ENCODE measurements around the gene FAM169A.
A peak's percentile ranks its signal among the peaks of the same experiment; 100 is the strongest.
"Not testable (repeated sequence)": the region's sequence is repeated elsewhere in the genome, so short reads cannot be mapped to it uniquely, and the experiment has no call there.

FAM169A gene

DNA sequence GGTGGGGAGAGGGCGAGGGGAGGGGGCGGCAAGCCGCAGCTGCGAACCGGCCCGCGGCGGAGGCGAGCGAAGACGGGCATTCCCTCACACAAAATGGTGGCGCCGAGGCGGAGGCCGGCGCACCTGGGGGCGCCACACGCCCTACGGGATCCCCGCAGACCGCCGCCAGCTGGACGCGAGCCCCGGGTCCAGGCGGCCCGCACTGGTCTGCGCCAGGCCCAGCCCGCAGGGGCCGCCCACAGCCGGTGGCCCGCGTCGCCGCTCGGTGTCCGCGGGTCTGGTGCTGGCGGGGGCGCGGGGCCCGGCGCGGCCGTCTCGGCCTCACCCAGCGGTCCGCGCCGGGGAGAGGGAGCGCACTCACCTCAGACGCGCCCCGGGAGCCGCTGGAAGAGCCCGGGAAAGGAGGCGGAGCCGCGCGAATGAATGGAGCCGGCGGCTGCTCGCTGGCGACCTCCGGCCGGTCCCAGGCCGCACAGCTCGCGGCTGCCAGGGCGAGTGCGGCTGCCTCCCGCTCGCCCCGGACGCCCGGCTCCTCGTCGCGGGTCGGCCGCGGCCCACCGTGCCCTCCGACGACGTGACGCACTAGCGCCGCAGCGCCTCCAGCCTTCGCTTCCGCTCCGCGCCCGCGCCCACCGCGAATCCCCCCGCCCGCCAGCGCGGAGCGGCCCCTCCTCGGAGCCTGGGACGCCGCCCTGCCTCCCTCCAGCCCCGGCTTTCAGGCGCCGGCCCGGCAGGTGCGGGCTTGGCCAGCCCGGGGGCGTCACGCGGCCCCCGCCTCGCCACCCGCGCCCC is at the start of gene FAM169A:
TSS of gene FAM169A (minus strand) at position 584 of the 792 bp plus-strand sequence. CDS start 24,711 bp downstream, outside the sequence.
- DNase-seq (ENCODE audit: low spot score) = peak; percentile 75
- POLR2A ChIA-PET (ENCODE audit: low non-redundant PET) = no interaction called here
- no peak for TF ChIP-seq CTCF (conservative IDR thresholded peaks at IDR 0.05; ENCODE audit: low read depth)
- CTCF ChIA-PET = interaction anchor here (0.7 kb wide), 1 partner anchor 18 kb away, joined by 3 read pairs; no protein-coding TSS in a partner anchor
- peak within 1 kb of the TSS; percentile 64 for H3K27ac ChIP-seq

DNA sequence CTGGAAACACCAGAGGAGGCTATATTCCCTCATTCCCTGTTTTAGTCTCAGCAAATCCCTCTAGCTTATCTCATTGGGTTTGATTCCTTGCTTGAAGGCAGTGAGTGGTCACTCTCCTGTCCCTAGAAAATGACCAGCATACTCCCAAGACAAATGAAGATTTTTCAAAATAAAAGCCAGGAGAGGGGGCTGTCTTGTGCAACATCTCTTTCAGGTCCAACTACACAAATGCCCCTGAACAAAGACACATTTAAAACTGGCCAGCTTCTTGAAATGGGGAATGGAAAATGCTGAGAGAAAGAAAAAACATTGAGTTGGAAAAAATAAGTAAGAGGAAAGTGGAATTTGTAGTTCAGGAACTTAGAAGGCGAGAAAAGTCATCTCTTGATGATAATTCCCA is 49.3 kb upstream of the FAM169A start:
- no peak overlapping the region for H3K27ac ChIP-seq
- CTCF ChIA-PET = no interaction called here
- no peak for TF ChIP-seq CTCF (conservative IDR thresholded peaks at IDR 0.05; ENCODE audit: low read depth)
- DNase-seq (ENCODE audit: low spot score) = no peak
- POLR2A ChIA-PET (ENCODE audit: low non-redundant PET) = no interaction called here

DNA sequence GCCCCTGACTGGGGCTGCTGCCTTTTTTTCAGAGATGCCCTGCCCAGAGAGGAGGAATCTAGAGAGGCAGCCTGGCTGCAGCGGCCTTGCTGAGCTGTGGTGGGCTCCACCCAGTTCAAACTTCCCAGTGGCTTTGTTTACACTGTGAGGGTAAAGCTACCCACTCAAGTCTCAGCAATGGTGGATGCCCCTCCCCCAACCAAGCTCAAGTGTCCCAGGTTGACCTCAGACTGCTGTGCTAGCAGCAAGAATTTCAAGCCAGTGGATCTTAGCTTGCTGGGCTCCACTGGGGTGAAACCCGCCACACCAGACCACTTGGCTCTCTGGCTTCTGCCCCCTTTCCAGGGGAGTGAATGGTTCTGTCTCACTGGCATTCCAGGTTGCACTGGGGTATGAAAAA is 45.2 kb upstream of the FAM169A start:
- CTCF ChIA-PET; POLR2A ChIA-PET (ENCODE audit: low non-redundant PET): not testable (repeated sequence)

DNA sequence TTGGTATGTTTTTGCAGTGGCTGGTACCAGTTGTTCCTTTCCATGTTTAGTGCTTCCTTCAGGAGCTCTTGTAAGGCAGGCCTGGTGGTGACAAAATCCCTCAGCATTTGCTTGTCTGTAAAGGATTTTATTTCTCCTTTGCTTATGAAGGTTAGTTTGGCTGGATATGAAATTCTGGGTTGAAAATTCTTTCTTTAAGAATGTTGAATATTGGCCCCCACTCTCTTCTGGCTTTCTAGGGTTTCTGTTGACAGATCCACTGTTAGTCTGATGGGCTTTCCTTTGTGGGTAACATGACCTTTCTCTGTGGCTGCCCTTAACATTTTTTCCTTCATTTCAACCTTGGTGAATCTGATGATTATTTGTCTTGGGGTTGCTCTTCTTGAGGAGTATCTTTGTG is 43.7 kb upstream of the FAM169A start:
- POLR2A ChIA-PET (ENCODE audit: low non-redundant PET); CTCF ChIA-PET: not testable (repeated sequence)

More for the DNA sequence above, 45.2 kb upstream of the FAM169A start:
- H3K27ac ChIP-seq; DNase-seq (ENCODE audit: low spot score): not testable (repeated sequence)

GRCh38 chr5:74908237-74908636 is 42.0 kb upstream of the FAM169A start:
- POLR2A ChIA-PET (ENCODE audit: low non-redundant PET); DNase-seq (ENCODE audit: low spot score); H3K27ac ChIP-seq: not testable (repeated sequence)
- CTCF ChIA-PET = interaction anchor here (0.6 kb wide), 1 partner anchor 1813 kb away, joined by 3 read pairs; no protein-coding TSS in a partner anchor

More for the DNA sequence above, 43.7 kb upstream of the FAM169A start:
- not testable (repeated sequence) for H3K27ac ChIP-seq; DNase-seq (ENCODE audit: low spot score)

DNA sequence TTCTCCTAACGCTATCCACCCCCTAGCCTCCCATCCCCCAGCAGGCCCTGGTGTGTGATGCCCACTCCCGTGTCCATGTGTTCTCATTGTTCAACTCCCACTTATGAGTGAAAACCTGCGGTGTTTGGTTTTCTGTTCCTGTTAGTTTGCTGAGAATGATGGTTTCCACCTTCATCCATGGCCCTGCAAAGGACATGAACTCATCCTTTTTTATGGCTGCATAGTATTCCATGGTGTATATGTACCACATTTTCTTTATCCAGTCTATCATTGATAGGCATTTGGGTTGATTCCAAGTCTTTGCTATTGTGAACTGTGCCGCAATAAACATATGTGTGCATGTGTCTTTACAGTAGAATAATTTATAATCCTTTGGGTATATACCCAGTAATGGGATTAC is 38.5 kb upstream of the FAM169A start:
- POLR2A ChIA-PET (ENCODE audit: low non-redundant PET); DNase-seq (ENCODE audit: low spot score); H3K27ac ChIP-seq; CTCF ChIA-PET: not testable (repeated sequence)

DNA sequence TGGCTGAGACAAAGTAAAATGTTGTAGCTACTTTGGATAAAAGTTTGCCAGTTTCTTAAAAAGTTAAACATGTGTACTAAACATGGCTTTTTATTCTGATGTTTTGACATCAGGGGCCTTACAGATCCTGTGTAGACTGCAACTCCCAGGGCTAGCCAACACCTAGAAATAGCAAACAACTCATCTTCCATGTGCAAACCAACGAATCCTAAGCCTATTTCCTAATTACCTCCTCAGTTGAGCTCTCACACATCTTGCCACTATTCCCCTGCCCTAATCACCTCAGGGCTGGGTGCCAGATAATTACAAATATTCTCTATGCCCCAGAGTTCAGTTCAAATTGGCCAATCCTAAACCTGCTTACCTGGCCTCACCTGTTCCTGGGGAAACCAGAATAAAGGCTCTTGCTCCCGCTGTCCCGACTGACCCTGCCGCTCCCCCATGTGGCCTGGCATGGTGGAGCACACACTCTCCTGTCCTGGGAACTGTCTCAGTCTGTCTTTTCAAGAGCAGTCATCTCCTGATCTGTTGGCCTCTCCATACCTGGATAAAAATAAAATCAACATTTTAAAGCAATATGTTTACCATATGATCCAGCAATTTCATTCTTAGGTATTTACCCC is 37.1 kb upstream of the FAM169A start:
- H3K27ac ChIP-seq = no peak overlapping the region
- ChIA-PET CTCF (interaction anchor here (0.7 to 1.3 kb wide), 2 partner anchors 141 to 146 kb away, joined by 3 read pairs; no protein-coding TSS in a partner anchor), POLR2A (ENCODE audit: low non-redundant PET) (no interaction called here)
- DNase-seq (ENCODE audit: low spot score) = peak; percentile 91
- TF ChIP-seq CTCF (conservative IDR thresholded peaks at IDR 0.05; ENCODE audit: low read depth) = peak; percentile 85

- CTCF ChIA-PET = interaction anchor here (0.6 kb wide), 1 partner anchor 224 kb away, joined by 4 read pairs; no protein-coding TSS in a partner anchor
- H3K27ac ChIP-seq = no peak overlapping the region
- POLR2A ChIA-PET (ENCODE audit: low non-redundant PET) = no interaction called here
- DNase-seq (ENCODE audit: low spot score) = no peak
- no peak for TF ChIP-seq CTCF (conservative IDR thresholded peaks at IDR 0.05; ENCODE audit: low read depth)
Observed at GRCh38 chr5:74897049-74897448, 30.9 kb upstream of the FAM169A start.

All from RWPE1 (cell line).